Cerebellar nuclear complex (tissue), 1 donor: Measurements from ENCODE around the gene ADAMTS18.

ENCODE experiments used
- DNase-seq, 2 experiments: peaks; one replicate each; lab custom pipeline; 2025; lab: John Stamatoyannopoulos, UW

ADAMTS18 gene

GRCh38 chr16:77396461-77396860, 38.4 kb downstream of the ADAMTS18 start:
- no peak for DNase-seq

- no peak for DNase-seq
Observed at GRCh38 chr16:77394699-77395098, 40.1 kb downstream of the ADAMTS18 start.

- DNase-seq = no peak
Observed at GRCh38 chr16:77393955-77394354, 40.9 kb downstream of the ADAMTS18 start.

GRCh38 chr16:77387815-77388209, 47.0 kb downstream of the ADAMTS18 start:
- DNase-seq = no peak

GRCh38 chr16:77386831-77387814, 47.7 kb downstream of the ADAMTS18 start:
- no peak for DNase-seq

- DNase-seq = no peak
Observed at GRCh38 chr16:77385481-77385880, 49.4 kb downstream of the ADAMTS18 start.

GRCh38 chr16:77383606-77384187, 51.1 kb downstream of the ADAMTS18 start:
- no peak for DNase-seq

- DNase-seq = no peak
Observed at GRCh38 chr16:77376358-77376757, 58.5 kb downstream of the ADAMTS18 start.

GRCh38 chr16:77375396-77375795, 59.4 kb downstream of the ADAMTS18 start:
- no peak for DNase-seq

GRCh38 chr16:77374384-77374783, 60.5 kb downstream of the ADAMTS18 start:
- DNase-seq = no peak

GRCh38 chr16:77373726-77374125, 61.1 kb downstream of the ADAMTS18 start:
- no peak for DNase-seq

- DNase-seq = no peak
Observed at GRCh38 chr16:77364770-77365169, 70.1 kb downstream of the ADAMTS18 start.

- DNase-seq = no peak
Observed at GRCh38 chr16:77359065-77359502, 75.8 kb downstream of the ADAMTS18 start.

- no peak for DNase-seq
Observed at GRCh38 chr16:77353587-77354263, 81.1 kb downstream of the ADAMTS18 start.

GRCh38 chr16:77344341-77344740, 90.5 kb downstream of the ADAMTS18 start:
- DNase-seq = no peak

GRCh38 chr16:77336637-77337036, 98.2 kb downstream of the ADAMTS18 start:
- no peak for DNase-seq

- no peak for DNase-seq
Observed at GRCh38 chr16:77335652-77336234, 99.1 kb downstream of the ADAMTS18 start.

GRCh38 chr16:77332792-77333191, 102.0 kb downstream of the ADAMTS18 start:
- no peak for DNase-seq

GRCh38 chr16:77331802-77332586, 102.8 kb downstream of the ADAMTS18 start:
- DNase-seq = no peak

GRCh38 chr16:77331043-77331442, 103.8 kb downstream of the ADAMTS18 start:
- no peak for DNase-seq

GRCh38 chr16:77330332-77331042, 104.3 kb downstream of the ADAMTS18 start:
- no peak for DNase-seq
